CD14-positive monocyte (primary cell): ENCODE measurements around the gene CCDC33. TPM values are rescaled to one million over a fixed set of nuclear protein-coding genes. Genes with fewer than 3 reads are reported as not detected.

Source experiments
- DNase-seq, 3 donors: peaks; one replicate each; pipeline ENCODE4 v3.0.0-alpha.2; 2011 to 2022
- H2AFZ ChIP-seq: 2 replicates; pipeline ENCODE4 v1.6.0; 2012; ENCODE audit warnings: mild to moderate bottlenecking, low read depth, low read length, inconsistent platforms; ENCODE audit not compliant: insufficient read depth, poor library complexity, severe bottlenecking
- H3K27ac ChIP-seq, 2 donors: 1 replicate in 1 of 2; 2 replicates in 1 of 2; pipeline ENCODE4 v1.5.1; 2012 to 2013; ENCODE audit warnings: low read length in 2 of 2, control low read depth in 1 of 2, inconsistent platforms in 1 of 2, low read depth in 1 of 2, mild to moderate bottlenecking in 1 of 2
- H3K27me3 ChIP-seq, 2 donors: one replicate each; pipeline versions ENCODE4 v1.6.0 to v1.6.1; 2011 to 2013; ENCODE audit warnings: low read length in 2 of 2; ENCODE audit not compliant: control insufficient read depth in 2 of 2, insufficient read depth in 2 of 2
- H3K36me3 ChIP-seq, 2 donors: replicated peaks in 1 of 2; 1 replicate in 1 of 2; 2 replicates in 1 of 2; pipeline versions ENCODE4 v1.5.1 to v1.6.1; 2012 to 2013; ENCODE audit warnings: low read length in 2 of 2, control low read depth in 1 of 2, inconsistent platforms in 1 of 2, mild to moderate bottlenecking in 1 of 2; ENCODE audit not compliant: insufficient read depth in 2 of 2, control insufficient read depth in 1 of 2
- H3K4me1 ChIP-seq, 2 donors: 1 replicate in 1 of 2; 2 replicates in 1 of 2; pipeline versions ENCODE4 v1.5.1 to v1.6.1; 2012 to 2013; ENCODE audit warnings: low read length in 2 of 2, control low read depth in 1 of 2, inconsistent platforms in 1 of 2, mild to moderate bottlenecking in 1 of 2, moderate library complexity in 1 of 2; ENCODE audit not compliant: insufficient read depth in 2 of 2, control insufficient read depth in 1 of 2
- H3K4me2 ChIP-seq: replicated peaks from 2 replicates; pipeline ENCODE3; 2012; ENCODE audit warnings: low read length, moderate library complexity, mild to moderate bottlenecking; ENCODE audit not compliant: poor library complexity, severe bottlenecking; ENCODE audit errors: extremely low read depth
- H3K4me3 ChIP-seq, 3 experiments: fragments of 200-600 bp in 1 of 3; sonication (generic) in 1 of 3; replicated peaks in 1 of 3; 1 replicate in 2 of 3; 2 replicates in 1 of 3; pipeline ENCODE4 v1.5.1; 2011 to 2013; ENCODE audit warnings: low read length in 3 of 3, mild to moderate bottlenecking in 3 of 3, control low read depth in 2 of 3, low read depth in 2 of 3, inconsistent platforms in 1 of 3, moderate library complexity in 1 of 3
- H3K79me2 ChIP-seq: 2 replicates; pipeline ENCODE4 v1.6.0; 2012; ENCODE audit warnings: mild to moderate bottlenecking, control low read depth, inconsistent platforms, low read length, moderate library complexity; ENCODE audit not compliant: insufficient read depth
- H3K9ac ChIP-seq: 2 replicates; pipeline ENCODE4 v1.6.0; 2017; ENCODE audit warnings: low read length, mild to moderate bottlenecking; ENCODE audit not compliant: insufficient read depth, poor library complexity, severe bottlenecking
- H3K9me3 ChIP-seq, 2 donors: replicated peaks in 1 of 2; 1 replicate in 1 of 2; 2 replicates in 1 of 2; pipeline versions ENCODE4 v1.5.1 to v1.6.1; 2012 to 2013; ENCODE audit warnings: low read length in 2 of 2, control low read depth in 1 of 2; ENCODE audit not compliant: control insufficient read depth in 1 of 2, insufficient read depth in 1 of 2
- H4K20me1 ChIP-seq: 2 replicates; pipeline ENCODE4 v1.6.0; 2012; ENCODE audit warnings: mild to moderate bottlenecking, low read length, control low read depth, moderate library complexity; ENCODE audit not compliant: insufficient read depth
- H3K27ac Mint-ChIP-seq, 7 donors: one replicate each; pipeline ENCODE4 v1.8.0; 2020; ENCODE audit warnings: mild to moderate bottlenecking in 7 of 7, mixed read lengths in 7 of 7, moderate library complexity in 6 of 7, inconsistent platforms in 2 of 7
- H3K27me3 Mint-ChIP-seq, 3 donors: one replicate each; pipeline ENCODE4 v1.8.0; 2021 to 2022; ENCODE audit warnings: low read depth in 3 of 3, mild to moderate bottlenecking in 3 of 3, mixed read lengths in 3 of 3, moderate library complexity in 3 of 3, inconsistent platforms in 1 of 3
- H3K36me3 Mint-ChIP-seq, 2 donors: one replicate each; pipeline ENCODE4 v1.8.0; 2020; ENCODE audit warnings: mixed read lengths in 2 of 2, inconsistent platforms in 1 of 2, mild to moderate bottlenecking in 1 of 2
- H3K4me1 Mint-ChIP-seq: one replicate; pipeline ENCODE4 v1.8.0; 2020; ENCODE audit warnings: mild to moderate bottlenecking, mixed read lengths
- H3K4me3 Mint-ChIP-seq, 2 donors: one replicate each; pipeline ENCODE4 v1.8.0; 2020; ENCODE audit warnings: mild to moderate bottlenecking in 2 of 2, mixed read lengths in 2 of 2, moderate library complexity in 1 of 2
- H3K9me3 Mint-ChIP-seq, 7 donors: one replicate each; pipeline ENCODE4 v1.8.0; 2020 to 2022; ENCODE audit warnings: mixed read lengths in 7 of 7, mild to moderate bottlenecking in 6 of 7, moderate library complexity in 6 of 7, inconsistent platforms in 2 of 7
- WGBS: methylation state at CpG from one replicate; pipeline ENCODE4 v1.1.5; 2013; ENCODE audit warnings: missing lambda C conversion rate; ENCODE audit not compliant: insufficient coverage; 5-methylcytosine and 5-hydroxymethylcytosine counted together
- intact Hi-C, 2 donors: fragments of 100-400 bp; cut with micrococcal nuclease; formaldehyde crosslinking; loops; one replicate each; pipeline versions ENCODE4 v1.15.0 to v1.15.1; 2023
- polyA plus RNA-seq, 3 donors: library from polyadenylated mRNA; depleted of rRNA in 1 of 3; unstranded in 2 of 3; stranded (reverse) in 1 of 3; fragments of 300-500 nt in 2 of 3; fragments of >200 nt in 1 of 3; fragmentation: Illumina TruSeq in 2 of 3; gene quantifications; 1 replicate in 2 of 3; 2 replicates in 1 of 3; pipeline ENCODE4 v1.2.3, GENCODE V29; 2012 to 2021
- TF ChIP-seq, protein P1 (sequence below): fragments of 200-600 bp; IDR thresholded peaks from one replicate; pipeline ENCODE4 v1.8.0; 2022; ENCODE audit warnings: antibody characterized with exemption, mild to moderate bottlenecking

CCDC33 gene
- polyA plus RNA-seq, 3 donors = not detected

DNA sequence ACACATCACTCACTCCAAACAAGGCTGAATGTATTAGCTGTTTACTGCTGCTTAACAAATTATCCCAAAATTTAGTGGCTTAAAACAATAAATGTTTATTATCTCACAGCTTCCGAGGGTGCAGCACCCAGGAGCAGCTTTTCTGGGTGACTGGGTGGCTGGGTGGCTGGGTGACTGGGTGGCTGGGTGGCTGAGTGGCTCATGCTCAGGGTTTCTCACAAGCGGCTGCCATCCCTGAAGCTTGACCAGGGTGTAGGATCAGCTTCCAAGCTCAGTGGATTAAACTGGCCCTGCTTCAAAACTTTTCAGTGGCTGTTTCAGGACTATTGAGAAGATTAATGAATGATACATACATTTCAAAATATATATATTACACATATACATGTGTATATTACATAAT, 133.6 kb downstream of the CCDC33 start:
- no peak overlapping the region for H2AFZ ChIP-seq
- Mint-ChIP-seq H3K27ac (no peak overlapping the region), H3K9me3 (peaks cover 0 to 7% (median 0%) of the 10 kb centered on the region in 7 donors), H3K4me3 (no peak overlapping the region), H3K4me1 (peaks cover 23% of the 10 kb centered on the region), H3K36me3 (peaks cover 0 to under 1% of the 10 kb centered on the region in 2 donors), H3K27me3 (peaks cover 56 to 80% (median 60%) of the 10 kb centered on the region in 3 donors)
- H4K20me1 ChIP-seq = peaks cover 4% of the 10 kb centered on the region
- WGBS = no CpG with 5 or more reads among the region's 2 CpGs
- H3K36me3 ChIP-seq = no peaks in the 10 kb centered on the region
- peaks cover 15 to 21% of the 10 kb centered on the region in 2 donors for H3K4me1 ChIP-seq
- intact Hi-C loops = loop anchor here (5.0 to 10.0 kb wide), 4 partner anchors 123 to 398 kb away; no protein-coding TSS in a partner anchor
- no peak overlapping the region for H3K9ac ChIP-seq
- H3K4me3 ChIP-seq = no peak overlapping the region
- H3K27me3 ChIP-seq = peaks cover 17 to 53% of the 10 kb centered on the region in 2 donors
- no peak overlapping the region for H3K4me2 ChIP-seq
- no peak overlapping the region for H3K27ac ChIP-seq
- TF ChIP-seq, protein P1, sequence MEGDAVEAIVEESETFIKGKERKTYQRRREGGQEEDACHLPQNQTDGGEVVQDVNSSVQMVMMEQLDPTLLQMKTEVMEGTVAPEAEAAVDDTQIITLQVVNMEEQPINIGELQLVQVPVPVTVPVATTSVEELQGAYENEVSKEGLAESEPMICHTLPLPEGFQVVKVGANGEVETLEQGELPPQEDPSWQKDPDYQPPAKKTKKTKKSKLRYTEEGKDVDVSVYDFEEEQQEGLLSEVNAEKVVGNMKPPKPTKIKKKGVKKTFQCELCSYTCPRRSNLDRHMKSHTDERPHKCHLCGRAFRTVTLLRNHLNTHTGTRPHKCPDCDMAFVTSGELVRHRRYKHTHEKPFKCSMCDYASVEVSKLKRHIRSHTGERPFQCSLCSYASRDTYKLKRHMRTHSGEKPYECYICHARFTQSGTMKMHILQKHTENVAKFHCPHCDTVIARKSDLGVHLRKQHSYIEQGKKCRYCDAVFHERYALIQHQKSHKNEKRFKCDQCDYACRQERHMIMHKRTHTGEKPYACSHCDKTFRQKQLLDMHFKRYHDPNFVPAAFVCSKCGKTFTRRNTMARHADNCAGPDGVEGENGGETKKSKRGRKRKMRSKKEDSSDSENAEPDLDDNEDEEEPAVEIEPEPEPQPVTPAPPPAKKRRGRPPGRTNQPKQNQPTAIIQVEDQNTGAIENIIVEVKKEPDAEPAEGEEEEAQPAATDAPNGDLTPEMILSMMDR = no peak
- no peak for DNase-seq
- H3K9me3 ChIP-seq = no peaks in the 10 kb centered on the region
- no peaks in the 10 kb centered on the region for H3K79me2 ChIP-seq

DNA sequence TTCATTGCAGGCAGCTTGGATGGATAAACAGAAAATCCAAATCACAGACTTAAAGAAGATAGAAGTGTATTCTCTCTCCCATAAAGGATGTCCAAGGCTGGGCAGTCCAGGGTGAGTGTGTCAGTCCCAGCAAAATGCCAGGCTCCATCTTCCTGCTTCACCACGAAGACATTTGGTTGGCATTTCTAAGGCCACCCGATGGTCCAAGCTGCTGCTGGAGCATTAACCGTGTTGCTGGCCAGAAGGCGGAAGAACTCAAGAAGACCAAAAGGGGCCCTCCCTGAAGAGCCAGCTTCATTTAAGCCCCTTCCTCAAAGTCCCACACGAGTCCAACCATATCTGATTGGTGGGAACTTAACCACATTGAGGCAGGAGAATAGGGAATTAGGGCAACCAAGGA, 134.3 kb downstream of the CCDC33 start:
- Mint-ChIP-seq H3K9me3 (peaks cover 0 to 5% (median 0%) of the 10 kb centered on the region in 7 donors), H3K4me3 (no peak overlapping the region), H3K36me3 (no peaks in the 10 kb centered on the region), H3K27me3 (peaks cover 53 to 78% (median 55%) of the 10 kb centered on the region in 3 donors), H3K27ac (no peak overlapping the region), H3K4me1 (peaks cover 27% of the 10 kb centered on the region)
- Histone ChIP-seq H3K4me3 (no peak overlapping the region), H3K9ac (no peak overlapping the region), H3K27me3 (peaks cover 16 to 49% of the 10 kb centered on the region in 2 donors), H3K4me2 (no peak overlapping the region), H3K9me3 (no peaks in the 10 kb centered on the region), H3K4me1 (peaks cover 18 to 26% of the 10 kb centered on the region in 2 donors), H3K79me2 (no peaks in the 10 kb centered on the region), H4K20me1 (peaks cover 6% of the 10 kb centered on the region), H3K27ac (no peak overlapping the region), H3K36me3 (no peaks in the 10 kb centered on the region), H2AFZ (no peak overlapping the region)
- 92% methylated on average over 2 of the region's 5 CpGs for WGBS
- DNase-seq = no peak
- intact Hi-C loops = loop anchor here (5.0 to 10.0 kb wide), 4 partner anchors 122 to 397 kb away; no protein-coding TSS in a partner anchor
- TF ChIP-seq, protein P1 = no peak
